Sigmoid colon (tissue), 7 donors: ENCODE data around the gene THSD7A. TPM values are rescaled to one million over a fixed set of nuclear protein-coding genes. Genes with fewer than 3 reads are reported as not detected.

ENCODE experiments used
- DNase-seq: peaks from one replicate; pipeline ENCODE4 v3.0.0-alpha.2; 2019
- H3K27ac ChIP-seq, 4 donors: fragments of 200-600 bp; sonication (generic); one replicate each; pipeline ENCODE4 v1.5.1; 2016 to 2019; ENCODE audit warnings: mild to moderate bottlenecking in 1 of 4
- H3K27me3 ChIP-seq, 3 donors: fragments of 200-600 bp; sonication (generic); one replicate each; pipeline ENCODE4 v1.5.1; 2019; ENCODE audit warnings: mild to moderate bottlenecking in 1 of 3
- H3K36me3 ChIP-seq, 4 donors: fragments of 200-600 bp; sonication (generic); one replicate each; pipeline ENCODE4 v1.5.1; 2016 to 2019
- H3K4me1 ChIP-seq, 4 donors: fragments of 200-600 bp; sonication (generic); one replicate each; pipeline ENCODE4 v1.5.1; 2017 to 2019
- H3K4me3 ChIP-seq, 4 donors: fragments of 200-600 bp; sonication (generic); one replicate each; pipeline ENCODE4 v1.5.1; 2017 to 2019; ENCODE audit warnings: mild to moderate bottlenecking in 2 of 4, moderate library complexity in 1 of 4
- H3K9me3 ChIP-seq, 4 donors: fragments of 200-600 bp in 3 of 4; sonication (generic) in 3 of 4; one replicate each; pipeline versions ENCODE4 v1.5.1 to v1.6.1; 2013 to 2019
- CTCF ChIP-seq, 4 experiments: fragments of 450-650 bp in 3 of 4; fragments of 200-600 bp in 1 of 4; IDR thresholded peaks; one replicate each; pipeline ENCODE4 v1.5.1; 2016 to 2019; ENCODE audit warnings: antibody characterized with exemption in 4 of 4, mild to moderate bottlenecking in 3 of 4, moderate library complexity in 2 of 4
- EP300 ChIP-seq, 4 donors: sonication (generic); formaldehyde crosslinking; IDR thresholded peaks; one replicate each; pipeline ENCODE4 v1.6.1; 2017; ENCODE audit warnings: antibody characterized with exemption in 4 of 4
- POLR2A ChIP-seq, 2 donors: fragments of 450-650 bp; IDR thresholded peaks; one replicate each; pipeline ENCODE4 v1.6.1; 2016; ENCODE audit warnings: antibody characterized with exemption in 2 of 2, mild to moderate bottlenecking in 2 of 2, moderate library complexity in 2 of 2
- POLR2AphosphoS5 ChIP-seq, 4 donors: sonication (generic); formaldehyde crosslinking; IDR thresholded peaks; one replicate each; pipeline ENCODE4 v1.6.1; 2017; ENCODE audit warnings: antibody characterized with exemption in 4 of 4
- WGBS, 2 donors: extraction: QIAGEN DNeasy Blood & Tissue Kit; methylation state at CpG; one replicate each; pipeline ENCODE4 v1.1.7; 2013; 5-methylcytosine and 5-hydroxymethylcytosine counted together
- intact Hi-C: fragments of 100-400 bp; cut with DNase I; formaldehyde crosslinking; loops from one replicate; pipeline ENCODE4 v1.15.1; 2023
- polyA plus RNA-seq, 3 donors: library from polyadenylated mRNA; stranded (reverse); fragments of 200-250 nt; gene quantifications; one replicate each; pipeline ENCODE4 v1.2.3, GENCODE V29; 2013
- total RNA-seq, 4 donors: library from RNA; depleted of rRNA; stranded (reverse); fragments of >200 nt; gene quantifications; one replicate each; pipeline ENCODE4 v1.1.0, GENCODE V29; 2016
- donor health status: healthy with polysubstance abuse.
- donor health status: Bipolar disorder and iron deficiency.
- donor health status: healthy.

Gene THSD7A
- total and polyA plus RNA-seq, 7 donors = under 0.01 to 6.9 (median 5.0) TPM

GRCh38 chr7:11690395-11690794 is 141.6 kb downstream of the THSD7A start:
- Histone ChIP-seq H3K27me3 (no peaks in the 10 kb centered on the region), H3K4me1 (no peaks in the 10 kb centered on the region), H3K4me3 (no peak overlapping the region), H3K9me3 (no peaks in the 10 kb centered on the region), H3K36me3 (no peaks in the 10 kb centered on the region), H3K27ac (no peak overlapping the region)
- TF ChIP-seq POLR2AphosphoS5 (IDR thresholded peaks at IDR 0.05) = no peak
- no peak for TF ChIP-seq POLR2A (IDR thresholded peaks at IDR 0.05)
- intact Hi-C loops = no loop called here
- no peak for DNase-seq
- 69 to 72% methylated on average over 3 of the region's 3 CpGs for WGBS, 2 donors

GRCh38 chr7:11689096-11689495 is 142.9 kb downstream of the THSD7A start:
- Histone ChIP-seq H3K4me1 (no peaks in the 10 kb centered on the region), H3K9me3 (no peaks in the 10 kb centered on the region)
- intact Hi-C loops = no loop called here

GRCh38 chr7:11681461-11681860 is 150.5 kb downstream of the THSD7A start:
- Histone ChIP-seq H3K27me3 (no peaks in the 10 kb centered on the region), H3K36me3 (no peaks in the 10 kb centered on the region), H3K4me1 (no peaks in the 10 kb centered on the region), H3K27ac (no peak overlapping the region), H3K9me3 (peaks cover 0 to 5% (median 0%) of the 10 kb centered on the region in 4 donors), H3K4me3 (no peak overlapping the region)
- intact Hi-C loops = no loop called here
- no peak for DNase-seq
- TF ChIP-seq EP300 (IDR thresholded peaks at IDR 0.05) (no peak), CTCF (IDR thresholded peaks at IDR 0.05) (no peak), POLR2A (IDR thresholded peaks at IDR 0.05) (no peak), POLR2AphosphoS5 (IDR thresholded peaks at IDR 0.05) (no peak)
- 82 to 96% methylated on average over 3 of the region's 3 CpGs for WGBS, 2 donors

More at GRCh38 chr7:11689096-11689495, 142.9 kb downstream of the THSD7A start:
- Histone ChIP-seq H3K4me3 (no peak overlapping the region), H3K36me3 (no peaks in the 10 kb centered on the region), H3K27ac (no peak overlapping the region), H3K27me3 (no peaks in the 10 kb centered on the region)
- DNase-seq = no peak
- 40 to 44% methylated on average over 2 of the region's 2 CpGs for WGBS, 2 donors
- no peak for TF ChIP-seq EP300 (IDR thresholded peaks at IDR 0.05)
- TF ChIP-seq POLR2A (IDR thresholded peaks at IDR 0.05) = no peak
- TF ChIP-seq CTCF (IDR thresholded peaks at IDR 0.05) = no peak
- TF ChIP-seq POLR2AphosphoS5 (IDR thresholded peaks at IDR 0.05) = no peak

- intact Hi-C loops = no loop called here
- no peaks in the 10 kb centered on the region for H3K36me3 ChIP-seq
- H3K4me3 ChIP-seq = no peak overlapping the region
- no peaks in the 10 kb centered on the region for H3K4me1 ChIP-seq
- no peaks in the 10 kb centered on the region for H3K27me3 ChIP-seq
- peak; percentile 51 for DNase-seq
- H3K27ac ChIP-seq = no peak overlapping the region
- TF ChIP-seq POLR2AphosphoS5 (IDR thresholded peaks at IDR 0.05) (no peak), EP300 (IDR thresholded peaks at IDR 0.05) (no peak), CTCF (IDR thresholded peaks at IDR 0.05) (no peak), POLR2A (IDR thresholded peaks at IDR 0.05) (no peak)
- H3K9me3 ChIP-seq = peaks cover 0 to 3% (median 2%) of the 10 kb centered on the region in 4 donors
- 96% methylated on average over 5 of the region's 5 CpGs for WGBS, 2 donors
Measured at GRCh38 chr7:11675163-11675562, 156.8 kb downstream of the THSD7A start.

- Histone ChIP-seq H3K36me3 (no peaks in the 10 kb centered on the region), H3K27ac (no peak overlapping the region), H3K9me3 (no peaks in the 10 kb centered on the region), H3K27me3 (no peaks in the 10 kb centered on the region), H3K4me3 (no peak overlapping the region), H3K4me1 (no peaks in the 10 kb centered on the region)
- TF ChIP-seq CTCF (IDR thresholded peaks at IDR 0.05) (no peak), EP300 (IDR thresholded peaks at IDR 0.05) (no peak), POLR2AphosphoS5 (IDR thresholded peaks at IDR 0.05) (no peak), POLR2A (IDR thresholded peaks at IDR 0.05) (no peak)
- 63 to 73% methylated on average over 4 of the region's 4 CpGs for WGBS, 2 donors
- intact Hi-C loops = no loop called here
- no peak for DNase-seq
Measured at GRCh38 chr7:11668727-11669126, 163.3 kb downstream of the THSD7A start.
